Measurements from ENCODE around the gene DGUOK. TPM values are rescaled to one million over a fixed set of nuclear protein-coding genes. Genes with fewer than 3 reads are reported as not detected.
"Not testable (repeated sequence)": the region's sequence is repeated elsewhere in the genome, so short reads cannot be mapped to it uniquely, and the experiment has no call there.

DGUOK gene
- total RNA-seq, 6 donors from 2014 or later, result 25.1 to 38.5 (median 34.9) TPM

DNA sequence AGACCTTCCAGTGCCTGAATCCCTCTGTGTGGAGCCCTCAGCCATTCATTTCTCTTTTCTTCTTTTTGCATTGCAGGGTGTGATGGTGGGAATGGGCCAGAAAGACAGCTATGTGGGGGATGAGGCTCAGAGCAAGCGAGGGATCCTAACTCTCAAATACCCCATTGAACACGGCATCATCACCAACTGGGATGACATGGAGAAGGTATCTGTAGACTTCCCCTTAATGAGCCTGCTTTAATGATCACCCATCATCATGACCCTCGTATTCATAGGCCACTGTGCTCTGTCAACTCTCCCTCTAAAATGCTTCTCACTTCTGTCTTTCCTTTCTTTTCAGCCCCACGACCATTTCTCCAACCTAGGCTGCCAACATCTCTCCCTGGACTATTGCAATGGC lies 24.4 kb upstream of the DGUOK start:
- Histone ChIP-seq H3K27ac (no peak overlapping the region), H3K9me3 (no peaks in the 10 kb centered on the region), H3K27me3 (no peaks in the 10 kb centered on the region), H3K4me3 (no peak overlapping the region), H3K36me3 (no peaks in the 10 kb centered on the region), H3K4me1 (no peaks in the 10 kb centered on the region)
- WGBS, 2 donors, result 84 to 85% methylated on average over 4 of the region's 4 CpGs
- no peak for TF ChIP-seq EP300 (IDR thresholded peaks at IDR 0.05)
- no peak for TF ChIP-seq POLR2A (IDR thresholded peaks at IDR 0.05)
- TF ChIP-seq POLR2AphosphoS5 (IDR thresholded peaks at IDR 0.05), result no peak
- TF ChIP-seq, protein P1, sequence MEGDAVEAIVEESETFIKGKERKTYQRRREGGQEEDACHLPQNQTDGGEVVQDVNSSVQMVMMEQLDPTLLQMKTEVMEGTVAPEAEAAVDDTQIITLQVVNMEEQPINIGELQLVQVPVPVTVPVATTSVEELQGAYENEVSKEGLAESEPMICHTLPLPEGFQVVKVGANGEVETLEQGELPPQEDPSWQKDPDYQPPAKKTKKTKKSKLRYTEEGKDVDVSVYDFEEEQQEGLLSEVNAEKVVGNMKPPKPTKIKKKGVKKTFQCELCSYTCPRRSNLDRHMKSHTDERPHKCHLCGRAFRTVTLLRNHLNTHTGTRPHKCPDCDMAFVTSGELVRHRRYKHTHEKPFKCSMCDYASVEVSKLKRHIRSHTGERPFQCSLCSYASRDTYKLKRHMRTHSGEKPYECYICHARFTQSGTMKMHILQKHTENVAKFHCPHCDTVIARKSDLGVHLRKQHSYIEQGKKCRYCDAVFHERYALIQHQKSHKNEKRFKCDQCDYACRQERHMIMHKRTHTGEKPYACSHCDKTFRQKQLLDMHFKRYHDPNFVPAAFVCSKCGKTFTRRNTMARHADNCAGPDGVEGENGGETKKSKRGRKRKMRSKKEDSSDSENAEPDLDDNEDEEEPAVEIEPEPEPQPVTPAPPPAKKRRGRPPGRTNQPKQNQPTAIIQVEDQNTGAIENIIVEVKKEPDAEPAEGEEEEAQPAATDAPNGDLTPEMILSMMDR (IDR thresholded peaks at IDR 0.05), result no peak
- DNase-seq (no peak), ATAC-seq (ENCODE audit: low FRiP score in 2 of 2) (no peak)

DNA sequence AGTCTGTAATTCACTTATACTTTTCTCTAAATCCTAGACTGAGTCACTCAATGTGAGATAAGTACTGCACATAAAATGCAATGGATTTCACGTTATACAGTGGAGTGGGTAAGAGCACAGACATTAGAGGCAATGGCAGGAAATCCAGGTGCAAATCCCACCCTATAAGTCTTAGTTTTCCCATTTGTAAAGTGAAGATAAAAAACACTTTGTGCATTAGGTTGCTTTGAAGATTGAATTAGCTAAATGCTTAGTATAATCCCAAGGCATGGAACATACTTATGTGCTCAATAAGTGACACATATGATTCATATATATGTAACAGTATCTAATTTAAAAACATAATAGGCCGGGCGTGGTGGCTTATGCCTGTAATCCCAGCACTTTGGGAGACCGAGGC lies 23.4 kb upstream of the DGUOK start:
- 90% methylated on average over 4 of the region's 4 CpGs for WGBS, 2 donors
- H3K27ac ChIP-seq, result no peak overlapping the region
- TF ChIP-seq EP300 (IDR thresholded peaks at IDR 0.05) (no peak), POLR2A (IDR thresholded peaks at IDR 0.05) (no peak), POLR2AphosphoS5 (IDR thresholded peaks at IDR 0.05) (no peak)
- TF ChIP-seq, protein P1 (IDR thresholded peaks at IDR 0.05), result no peak
- DNase-seq (no peak), ATAC-seq (ENCODE audit: low FRiP score in 2 of 2) (no peak)
- no peaks in the 10 kb centered on the region for H3K27me3 ChIP-seq
- no peaks in the 10 kb centered on the region for H3K36me3 ChIP-seq
- H3K4me1 ChIP-seq, result no peaks in the 10 kb centered on the region
- H3K9me3 ChIP-seq, result no peaks in the 10 kb centered on the region
- no peak overlapping the region for H3K4me3 ChIP-seq

DNA sequence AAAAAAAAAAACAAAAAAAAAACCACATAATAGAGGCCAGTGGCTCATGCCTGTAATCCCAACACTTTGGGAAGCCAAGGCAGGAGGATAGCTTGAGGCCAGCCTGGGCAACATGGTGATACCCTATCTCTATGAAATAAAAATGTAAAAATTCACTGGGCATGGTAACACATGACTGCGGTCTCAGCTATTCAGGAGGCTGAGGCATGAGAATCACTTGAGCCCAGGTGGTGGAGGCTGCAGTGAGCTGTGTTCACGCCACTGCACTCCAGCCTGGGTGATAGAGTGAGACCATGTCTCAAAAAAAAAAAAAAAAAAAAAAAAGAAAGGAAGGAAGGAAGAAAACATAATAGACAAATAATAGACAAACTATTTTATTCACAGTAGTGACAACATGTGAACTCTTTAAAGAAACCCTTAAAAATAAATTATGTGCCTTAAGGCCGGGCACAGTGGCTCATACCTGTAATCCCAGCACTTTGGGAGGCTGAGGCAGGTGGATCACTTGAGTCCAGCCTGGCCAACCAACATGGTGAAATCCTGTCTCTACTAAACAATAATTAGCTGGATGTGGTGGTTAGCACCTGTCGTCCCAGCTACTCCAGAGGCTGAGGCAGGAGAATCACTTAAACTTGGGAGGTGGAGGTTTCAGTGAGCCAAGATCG lies 22.6 kb upstream of the DGUOK start:
- H3K27ac ChIP-seq; H3K27me3 ChIP-seq; H3K9me3 ChIP-seq; H3K36me3 ChIP-seq; ATAC-seq (ENCODE audit: low FRiP score in 2 of 2); H3K4me3 ChIP-seq; H3K4me1 ChIP-seq; DNase-seq: not testable (repeated sequence)
- 87 to 88% methylated on average over 5 of the region's 5 CpGs for WGBS, 2 donors

DNA sequence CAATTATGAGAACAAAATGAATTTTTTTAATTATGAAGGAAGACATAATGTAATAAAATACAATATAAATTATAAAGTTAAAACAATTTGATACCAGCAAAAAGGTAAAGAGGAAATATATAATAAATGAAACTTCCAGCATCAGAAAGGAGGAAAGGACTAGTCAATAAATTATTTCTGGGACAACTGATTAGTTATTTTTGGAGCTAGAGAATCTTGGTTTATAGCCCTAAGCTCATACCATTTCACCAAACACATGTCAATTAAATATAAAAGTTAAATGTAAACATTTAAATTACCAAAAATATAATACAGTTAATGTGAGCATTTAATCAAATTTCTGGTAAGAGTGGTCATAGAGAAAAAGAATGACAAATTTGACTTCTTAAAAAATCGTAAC lies 21.7 kb upstream of the DGUOK start:
- Histone ChIP-seq H3K9me3 (no peaks in the 10 kb centered on the region), H3K36me3 (no peaks in the 10 kb centered on the region), H3K27me3 (no peaks in the 10 kb centered on the region), H3K4me3 (no peak overlapping the region), H3K27ac (no peak overlapping the region), H3K4me1 (no peaks in the 10 kb centered on the region)
- no peak for ATAC-seq (ENCODE audit: low FRiP score in 2 of 2)
- DNase-seq, result no peak
- TF ChIP-seq POLR2AphosphoS5 (IDR thresholded peaks at IDR 0.05), result no peak
- TF ChIP-seq POLR2A (IDR thresholded peaks at IDR 0.05), result no peak
- no peak for TF ChIP-seq EP300 (IDR thresholded peaks at IDR 0.05)
- TF ChIP-seq, protein P1 (IDR thresholded peaks at IDR 0.05), result no peak
- 93 to 94% methylated on average over 1 of the region's 1 CpG for WGBS, 2 donors

DNA sequence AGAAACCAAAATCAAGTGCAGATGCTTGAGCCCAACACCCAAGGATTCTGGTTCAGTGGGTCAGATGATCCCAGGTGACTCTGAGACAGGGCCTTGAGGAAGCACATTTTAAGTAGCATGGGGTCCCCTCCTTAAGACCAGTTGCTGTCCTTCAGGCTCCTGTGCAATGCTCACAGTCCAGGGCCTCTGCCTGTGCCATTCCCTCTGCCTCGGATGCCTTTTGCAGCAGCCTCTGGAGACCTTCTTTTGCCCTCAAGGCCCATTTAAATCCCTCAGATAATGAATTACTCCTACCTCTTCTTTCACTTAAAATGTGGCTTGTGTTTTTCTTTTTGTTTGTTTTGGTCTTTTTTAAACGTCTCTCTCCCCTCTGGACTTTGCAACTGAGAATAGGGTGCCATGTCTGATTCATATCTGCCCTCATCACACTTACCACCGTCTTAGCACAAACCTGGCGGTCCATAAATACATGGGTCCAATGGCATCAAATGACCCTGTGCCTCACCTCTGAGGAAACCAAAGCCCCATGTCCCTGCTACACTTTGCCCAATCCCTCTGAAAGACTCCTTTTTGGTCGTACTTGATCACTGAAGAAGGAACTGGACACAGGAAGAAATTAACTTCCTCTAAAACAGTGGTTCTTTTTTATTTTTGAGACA lies 19.7 kb upstream of the DGUOK start:
- Histone ChIP-seq H3K4me1 (no peaks in the 10 kb centered on the region), H3K36me3 (no peaks in the 10 kb centered on the region), H3K27ac (no peak overlapping the region), H3K27me3 (no peaks in the 10 kb centered on the region), H3K9me3 (no peaks in the 10 kb centered on the region), H3K4me3 (no peak overlapping the region)
- 75 to 78% methylated on average over 5 of the region's 5 CpGs for WGBS, 2 donors
- ATAC-seq (ENCODE audit: low FRiP score in 2 of 2), result no peak
- TF ChIP-seq POLR2AphosphoS5 (IDR thresholded peaks at IDR 0.05) (no peak), EP300 (IDR thresholded peaks at IDR 0.05) (no peak), POLR2A (IDR thresholded peaks at IDR 0.05) (no peak)
- TF ChIP-seq, protein P1 (IDR thresholded peaks at IDR 0.05), result no peak
- DNase-seq, result no peak
